Hematopoietic multipotent progenitor cell (in vitro differentiated cells): Measurements from ENCODE around the gene LMAN2L. TPM values are rescaled to one million over a fixed set of nuclear protein-coding genes. Genes with fewer than 3 reads are reported as not detected.
"Not testable (repeated sequence)": the region's sequence is repeated elsewhere in the genome, so short reads cannot be mapped to it uniquely, and the experiment has no call there.

Experiments
- DNase-seq, 3 donors: peaks; one replicate each; pipeline ENCODE4 v3.0.0-alpha.2; 2011 to 2015; ENCODE audit warnings: low read depth in 2 of 3, low spot score in 2 of 3
- total RNA-seq: library from RNA; depleted of rRNA; stranded (reverse); fragments of >200 nt; gene quantifications from one replicate; pipeline ENCODE4 v1.2.3, GENCODE V29; 2012

The LMAN2L gene
- total RNA-seq, 1 donor, result 19.7 TPM

DNA sequence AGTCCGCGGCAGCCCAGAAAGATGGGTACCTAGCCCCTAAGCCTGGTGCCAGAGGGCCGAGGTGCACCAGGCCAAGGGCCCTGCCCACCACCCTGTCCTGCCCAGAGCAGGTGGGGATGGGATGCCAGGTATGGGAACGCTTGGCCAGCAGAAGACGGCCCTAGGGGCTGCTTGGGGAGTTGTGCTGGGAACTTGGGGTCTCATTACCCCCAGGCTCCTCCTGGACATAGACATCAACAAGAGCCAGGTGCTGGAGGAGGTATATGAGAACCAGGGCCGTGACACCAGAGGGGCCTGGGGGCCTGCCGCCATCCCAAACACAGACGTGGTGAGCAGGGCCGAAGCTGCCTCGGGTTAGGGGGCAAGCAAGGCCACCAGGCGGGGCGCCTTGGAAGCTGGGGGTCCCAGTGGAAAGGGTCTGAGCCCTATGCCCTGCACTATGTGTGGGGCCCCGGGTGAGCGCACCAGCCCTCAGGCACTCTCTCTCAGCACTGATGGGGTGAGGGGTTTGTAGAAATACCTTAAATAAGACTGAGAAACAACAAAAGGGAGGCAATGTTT, 50.4 kb downstream of the LMAN2L start:
- DNase-seq, result no peak

GRCh38 chr2:96688649-96689430, 51.0 kb downstream of the LMAN2L start:
- no peak for DNase-seq

GRCh38 chr2:96687711-96688640, 51.9 kb downstream of the LMAN2L start:
- DNase-seq, result no peak

DNA sequence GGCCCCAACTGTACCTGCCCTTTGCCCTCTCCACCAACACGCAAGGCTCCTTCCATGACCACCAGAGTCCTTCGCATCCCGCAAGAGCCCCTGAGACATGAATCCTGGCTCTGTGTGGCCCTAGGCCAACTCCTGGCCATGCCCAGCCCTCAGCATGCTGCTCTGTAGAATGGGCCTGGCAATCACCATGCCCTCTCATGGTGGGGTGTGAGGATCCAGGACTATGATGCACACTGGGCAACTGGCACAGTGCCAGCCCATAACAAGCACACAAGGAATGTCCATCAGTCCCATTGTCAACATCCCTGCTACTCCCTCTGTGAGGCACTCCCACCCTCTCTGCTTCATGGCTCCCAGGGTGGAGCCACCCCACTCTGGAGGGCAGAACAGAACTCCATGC, 52.6 kb downstream of the LMAN2L start:
- DNase-seq, result no peak

DNA sequence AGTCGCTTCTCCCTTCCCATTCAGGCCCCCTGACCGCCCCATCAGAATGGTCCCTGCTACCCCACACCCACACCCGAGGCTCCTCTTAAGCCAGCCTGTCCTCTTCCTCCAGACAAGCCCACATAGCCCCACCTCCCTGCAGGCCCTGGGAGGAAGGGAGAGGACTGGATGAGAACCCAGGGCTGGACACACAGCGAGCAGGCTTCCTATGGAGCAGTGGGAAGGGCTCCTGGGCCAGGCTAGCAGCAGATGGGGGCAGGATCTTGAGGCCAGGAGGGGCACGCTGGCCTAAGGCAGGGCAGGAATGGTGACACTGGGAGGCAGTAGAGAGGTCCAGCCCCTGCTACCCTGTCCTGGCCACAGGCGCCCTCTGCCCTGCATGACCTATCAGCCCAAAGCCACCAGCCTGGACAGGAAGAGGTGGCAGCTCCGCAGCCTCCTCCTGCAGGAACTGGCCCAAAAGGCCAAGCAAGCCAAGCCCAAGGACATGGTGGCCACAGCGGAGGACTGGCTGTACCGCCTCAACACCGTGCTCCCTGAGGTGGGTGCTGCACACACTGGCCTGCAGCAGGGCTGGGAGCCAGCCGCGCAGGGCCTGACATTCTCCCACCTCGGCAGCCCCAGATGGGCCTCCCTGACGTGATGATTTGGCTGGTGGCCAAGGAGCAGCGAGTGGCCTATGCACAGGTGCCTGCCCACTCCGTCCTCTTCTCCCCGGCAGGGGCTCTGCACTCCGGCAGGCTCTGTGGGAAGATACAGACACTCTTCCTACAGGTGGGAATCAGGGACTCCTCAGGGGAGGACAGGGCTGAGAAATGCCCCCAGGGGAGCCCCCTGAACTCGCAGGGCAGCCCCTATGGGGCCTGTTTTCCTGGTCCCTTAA, 54.0 kb downstream of the LMAN2L start:
- no peak for DNase-seq

DNA sequence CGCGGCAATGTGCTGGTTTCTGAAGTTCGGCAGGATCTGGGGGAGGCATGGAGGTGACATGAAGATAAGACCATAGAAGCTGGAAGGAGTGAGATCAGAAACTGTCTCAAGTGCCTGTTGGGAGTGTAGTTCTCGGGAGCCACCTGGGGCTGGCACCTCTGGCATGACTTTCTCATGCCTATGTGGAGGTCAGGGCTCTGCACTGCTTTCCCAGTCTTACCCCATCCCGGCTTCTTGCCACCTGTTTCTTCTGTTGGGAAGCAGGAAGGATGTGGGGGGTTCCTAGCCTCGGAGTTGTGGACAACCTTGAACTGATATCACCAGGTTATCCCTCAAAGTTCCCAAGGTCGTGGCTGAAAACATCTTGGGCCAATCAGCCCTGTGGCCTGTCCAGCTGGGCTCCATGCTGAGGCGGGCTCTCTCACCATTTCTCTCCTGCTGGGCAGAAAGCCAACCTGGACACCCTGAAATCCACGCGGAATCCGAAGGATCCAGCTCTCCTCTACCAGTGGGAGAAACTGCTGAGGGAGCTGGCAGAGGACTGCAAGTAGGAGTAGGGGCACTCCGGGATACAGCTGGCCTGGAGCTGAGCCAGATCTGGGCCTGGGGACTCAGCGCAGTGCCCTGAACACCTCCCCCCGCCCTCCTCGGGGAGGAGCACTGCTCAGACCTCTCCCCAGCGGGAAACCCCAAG, 54.8 kb downstream of the LMAN2L start:
- DNase-seq, result no peak

GRCh38 chr2:96683972-96684820, 55.7 kb downstream of the LMAN2L start:
- DNase-seq, result no peak

DNA sequence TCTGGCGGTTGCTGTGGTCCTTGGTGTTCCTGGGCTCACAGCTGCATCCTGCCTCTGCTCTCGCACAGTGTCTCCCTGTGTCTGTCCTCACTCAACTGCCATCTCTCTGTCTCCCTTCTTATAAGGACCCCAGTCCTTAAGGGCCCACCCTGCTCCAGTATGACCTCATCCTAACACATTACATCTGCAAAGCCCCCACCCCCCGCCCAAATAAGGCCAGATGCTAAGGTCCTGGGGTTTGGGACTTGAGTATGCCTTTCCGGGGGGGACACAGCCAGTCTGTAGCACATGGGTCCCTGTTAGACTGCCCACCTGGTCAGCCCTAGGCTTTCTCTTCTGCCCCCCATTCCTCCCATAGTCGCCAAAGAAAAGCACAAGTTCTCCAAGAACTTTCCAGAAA, 56.6 kb downstream of the LMAN2L start:
- no peak for DNase-seq

- DNase-seq, result no peak
Measured at GRCh38 chr2:96681540-96681939, 58.3 kb downstream of the LMAN2L start.

- no peak for DNase-seq
Measured at GRCh38 chr2:96680561-96681141, 59.2 kb downstream of the LMAN2L start.

GRCh38 chr2:96679848-96680247, 60.0 kb downstream of the LMAN2L start:
- no peak for DNase-seq

- no peak for DNase-seq
Measured at GRCh38 chr2:96669539-96670215, 70.2 kb downstream of the LMAN2L start.

- peak in 1 of 3 donors; percentile 17 for DNase-seq
Measured at GRCh38 chr2:96668771-96669170, 71.1 kb downstream of the LMAN2L start.

GRCh38 chr2:96665717-96666116, 74.1 kb downstream of the LMAN2L start:
- DNase-seq, result not testable (repeated sequence)

DNA sequence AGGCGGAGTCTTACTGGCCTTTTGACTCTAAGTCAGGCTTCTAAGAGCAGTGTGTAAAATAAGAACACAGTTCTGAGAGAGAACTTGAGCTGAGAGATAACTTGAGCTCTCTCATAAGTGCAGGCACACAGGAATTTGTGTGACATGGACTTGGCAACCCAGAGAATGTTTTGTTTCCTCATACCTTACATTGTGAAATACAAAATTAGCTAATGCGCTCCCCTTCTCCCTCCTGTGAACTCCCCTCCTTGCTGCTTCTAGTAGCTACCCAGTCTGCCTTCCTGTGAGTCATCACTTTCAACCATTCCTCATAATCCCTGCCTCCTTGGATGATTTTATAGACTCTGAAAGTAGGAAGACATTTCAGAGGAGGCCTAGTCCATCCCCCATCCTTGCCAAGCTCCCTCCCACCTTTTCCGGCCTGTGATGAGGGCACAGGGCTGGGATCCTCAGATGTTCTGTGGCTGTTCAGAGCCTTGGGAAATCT, 74.7 kb downstream of the LMAN2L start:
- peak in 2 of 3 donors; percentile 38 to 48 for DNase-seq

DNA sequence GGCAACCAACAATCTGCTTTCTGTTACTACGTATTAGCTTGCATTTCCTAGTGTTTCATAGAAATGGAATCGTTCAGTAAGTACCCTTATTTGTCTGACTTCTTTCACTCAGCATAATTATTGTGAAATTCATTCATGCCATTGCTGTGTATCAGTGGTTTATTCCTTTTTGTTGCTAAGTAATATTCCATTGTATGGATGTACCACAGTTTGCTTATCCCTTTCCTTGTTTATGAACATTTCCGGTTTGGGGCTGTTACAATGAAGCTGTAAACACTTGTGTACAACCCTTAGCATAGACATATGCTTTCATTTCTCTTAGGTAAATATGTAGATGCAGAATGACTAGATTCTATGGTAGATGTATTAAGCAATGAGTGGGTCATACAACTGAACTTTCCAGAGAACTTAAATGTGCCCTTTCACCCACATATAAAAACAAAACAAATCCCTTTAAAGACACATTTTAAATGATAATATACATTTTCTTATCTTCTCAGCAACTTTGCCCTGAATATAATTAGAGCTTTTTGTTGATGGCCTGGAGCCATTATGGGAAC, 75.4 kb downstream of the LMAN2L start:
- no peak for DNase-seq

DNA sequence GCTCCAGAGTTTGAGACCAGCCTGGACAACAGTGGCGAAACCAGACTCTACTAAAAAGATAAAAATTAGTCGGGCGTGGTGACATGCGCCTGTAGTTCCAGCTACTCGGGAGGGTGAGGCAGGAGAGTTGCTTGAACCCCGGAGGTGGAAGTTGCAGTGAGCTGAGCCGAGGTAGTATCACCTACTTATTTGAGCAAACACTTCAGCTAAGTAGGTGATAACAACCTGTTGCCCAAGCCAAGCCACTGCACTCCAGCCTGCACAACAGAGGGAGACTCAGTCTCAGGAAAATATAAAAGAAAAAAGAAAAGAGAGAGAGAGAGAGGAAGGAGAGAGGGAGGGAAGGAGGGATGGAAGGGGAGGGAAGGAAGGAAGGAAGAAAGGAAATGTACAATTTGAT, 76.0 kb downstream of the LMAN2L start:
- no peak for DNase-seq

- no peak for DNase-seq
Measured at GRCh38 chr2:96663177-96663576, 76.7 kb downstream of the LMAN2L start.
